ENCODE data around the gene TMEM52. TPM values are rescaled to one million over a fixed set of nuclear protein-coding genes. Genes with fewer than 3 reads are reported as not detected.

Gene TMEM52
- total and polyA plus RNA-seq, 2 of the 13 experiments (the other 11 are each of a cell fraction or from before 2014, with no cell fraction given): 13.2 to 18.7 TPM

- TF ChIP-seq, protein P1, sequence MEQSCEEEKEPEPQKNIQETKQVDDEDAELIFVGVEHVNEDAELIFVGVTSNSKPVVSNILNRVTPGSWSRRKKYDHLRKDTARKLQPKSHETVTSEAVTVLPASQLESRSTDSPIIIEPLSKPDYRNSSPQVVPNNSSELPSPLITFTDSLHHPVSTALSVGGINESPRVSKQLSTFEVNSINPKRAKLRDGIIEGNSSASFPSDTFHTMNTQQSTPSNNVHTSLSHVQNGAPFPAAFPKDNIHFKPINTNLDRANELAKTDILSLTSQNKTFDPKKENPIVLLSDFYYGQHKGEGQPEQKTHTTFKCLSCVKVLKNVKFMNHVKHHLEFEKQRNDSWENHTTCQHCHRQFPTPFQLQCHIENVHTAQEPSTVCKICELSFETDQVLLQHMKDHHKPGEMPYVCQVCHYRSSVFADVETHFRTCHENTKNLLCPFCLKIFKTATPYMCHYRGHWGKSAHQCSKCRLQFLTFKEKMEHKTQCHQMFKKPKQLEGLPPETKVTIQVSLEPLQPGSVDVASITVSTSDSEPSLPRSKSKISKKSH (CRISPR knock-in tag; IDR thresholded peaks at IDR 0.05; ENCODE audit: borderline replicate concordance): peak; percentile 59; the same call in 1 of the 2 replicates
- TF ChIP-seq, protein P2, sequence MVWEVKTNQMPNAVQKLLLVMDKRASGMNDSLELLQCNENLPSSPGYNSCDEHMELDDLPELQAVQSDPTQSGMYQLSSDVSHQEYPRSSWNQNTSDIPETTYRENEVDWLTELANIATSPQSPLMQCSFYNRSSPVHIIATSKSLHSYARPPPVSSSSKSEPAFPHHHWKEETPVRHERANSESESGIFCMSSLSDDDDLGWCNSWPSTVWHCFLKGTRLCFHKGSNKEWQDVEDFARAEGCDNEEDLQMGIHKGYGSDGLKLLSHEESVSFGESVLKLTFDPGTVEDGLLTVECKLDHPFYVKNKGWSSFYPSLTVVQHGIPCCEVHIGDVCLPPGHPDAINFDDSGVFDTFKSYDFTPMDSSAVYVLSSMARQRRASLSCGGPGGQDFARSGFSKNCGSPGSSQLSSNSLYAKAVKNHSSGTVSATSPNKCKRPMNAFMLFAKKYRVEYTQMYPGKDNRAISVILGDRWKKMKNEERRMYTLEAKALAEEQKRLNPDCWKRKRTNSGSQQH (CRISPR knock-in tag; IDR thresholded peaks at IDR 0.05; ENCODE audit: low read depth): no peak
- no peak for TF ChIP-seq HMGXB3 (CRISPR knock-in tag; IDR thresholded peaks at IDR 0.05; ENCODE audit: borderline replicate concordance)
- TF ChIP-seq, protein P3, sequence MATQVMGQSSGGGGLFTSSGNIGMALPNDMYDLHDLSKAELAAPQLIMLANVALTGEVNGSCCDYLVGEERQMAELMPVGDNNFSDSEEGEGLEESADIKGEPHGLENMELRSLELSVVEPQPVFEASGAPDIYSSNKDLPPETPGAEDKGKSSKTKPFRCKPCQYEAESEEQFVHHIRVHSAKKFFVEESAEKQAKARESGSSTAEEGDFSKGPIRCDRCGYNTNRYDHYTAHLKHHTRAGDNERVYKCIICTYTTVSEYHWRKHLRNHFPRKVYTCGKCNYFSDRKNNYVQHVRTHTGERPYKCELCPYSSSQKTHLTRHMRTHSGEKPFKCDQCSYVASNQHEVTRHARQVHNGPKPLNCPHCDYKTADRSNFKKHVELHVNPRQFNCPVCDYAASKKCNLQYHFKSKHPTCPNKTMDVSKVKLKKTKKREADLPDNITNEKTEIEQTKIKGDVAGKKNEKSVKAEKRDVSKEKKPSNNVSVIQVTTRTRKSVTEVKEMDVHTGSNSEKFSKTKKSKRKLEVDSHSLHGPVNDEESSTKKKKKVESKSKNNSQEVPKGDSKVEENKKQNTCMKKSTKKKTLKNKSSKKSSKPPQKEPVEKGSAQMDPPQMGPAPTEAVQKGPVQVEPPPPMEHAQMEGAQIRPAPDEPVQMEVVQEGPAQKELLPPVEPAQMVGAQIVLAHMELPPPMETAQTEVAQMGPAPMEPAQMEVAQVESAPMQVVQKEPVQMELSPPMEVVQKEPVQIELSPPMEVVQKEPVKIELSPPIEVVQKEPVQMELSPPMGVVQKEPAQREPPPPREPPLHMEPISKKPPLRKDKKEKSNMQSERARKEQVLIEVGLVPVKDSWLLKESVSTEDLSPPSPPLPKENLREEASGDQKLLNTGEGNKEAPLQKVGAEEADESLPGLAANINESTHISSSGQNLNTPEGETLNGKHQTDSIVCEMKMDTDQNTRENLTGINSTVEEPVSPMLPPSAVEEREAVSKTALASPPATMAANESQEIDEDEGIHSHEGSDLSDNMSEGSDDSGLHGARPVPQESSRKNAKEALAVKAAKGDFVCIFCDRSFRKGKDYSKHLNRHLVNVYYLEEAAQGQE (IDR thresholded peaks at IDR 0.05; ENCODE audit: borderline replicate concordance in 1 of 2, low read depth in 1 of 2, low read length in 2 of 2): peak in 1 of 2 experiments; percentile 12; a peak in 1 of 4 replicates
- no peak for TF ChIP-seq ZNF782 (CRISPR knock-in tag; IDR thresholded peaks at IDR 0.05; ENCODE audit: borderline replicate concordance)
- peak; percentile 81 for TF ChIP-seq BHLHE40 (IDR thresholded peaks at IDR 0.05; ENCODE audit: low read length)
- TF ChIP-seq TIGD3 (CRISPR knock-in tag; IDR thresholded peaks at IDR 0.05; ENCODE audit: borderline replicate concordance): no peak
- no peak for TF ChIP-seq ZNF570 (CRISPR knock-in tag; IDR thresholded peaks at IDR 0.05; ENCODE audit: borderline replicate concordance)
- TF ChIP-seq HOXA9 (CRISPR knock-in tag; IDR thresholded peaks at IDR 0.05; ENCODE audit: borderline replicate concordance): no peak
- no peak for TF ChIP-seq CHCHD3 (CRISPR knock-in tag; IDR thresholded peaks at IDR 0.05)
- TF ChIP-seq, protein P4, sequence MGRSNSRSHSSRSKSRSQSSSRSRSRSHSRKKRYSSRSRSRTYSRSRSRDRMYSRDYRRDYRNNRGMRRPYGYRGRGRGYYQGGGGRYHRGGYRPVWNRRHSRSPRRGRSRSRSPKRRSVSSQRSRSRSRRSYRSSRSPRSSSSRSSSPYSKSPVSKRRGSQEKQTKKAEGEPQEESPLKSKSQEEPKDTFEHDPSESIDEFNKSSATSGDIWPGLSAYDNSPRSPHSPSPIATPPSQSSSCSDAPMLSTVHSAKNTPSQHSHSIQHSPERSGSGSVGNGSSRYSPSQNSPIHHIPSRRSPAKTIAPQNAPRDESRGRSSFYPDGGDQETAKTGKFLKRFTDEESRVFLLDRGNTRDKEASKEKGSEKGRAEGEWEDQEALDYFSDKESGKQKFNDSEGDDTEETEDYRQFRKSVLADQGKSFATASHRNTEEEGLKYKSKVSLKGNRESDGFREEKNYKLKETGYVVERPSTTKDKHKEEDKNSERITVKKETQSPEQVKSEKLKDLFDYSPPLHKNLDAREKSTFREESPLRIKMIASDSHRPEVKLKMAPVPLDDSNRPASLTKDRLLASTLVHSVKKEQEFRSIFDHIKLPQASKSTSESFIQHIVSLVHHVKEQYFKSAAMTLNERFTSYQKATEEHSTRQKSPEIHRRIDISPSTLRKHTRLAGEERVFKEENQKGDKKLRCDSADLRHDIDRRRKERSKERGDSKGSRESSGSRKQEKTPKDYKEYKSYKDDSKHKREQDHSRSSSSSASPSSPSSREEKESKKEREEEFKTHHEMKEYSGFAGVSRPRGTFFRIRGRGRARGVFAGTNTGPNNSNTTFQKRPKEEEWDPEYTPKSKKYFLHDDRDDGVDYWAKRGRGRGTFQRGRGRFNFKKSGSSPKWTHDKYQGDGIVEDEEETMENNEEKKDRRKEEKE (IDR thresholded peaks at IDR 0.05): no peak
These were observed 40.9 kb upstream of the TMEM52 start (continued) for GRCh38 chr1:1959840-1960479.
